UCSD-AML1 (cell line): ENCODE measurements around the gene COL24A1.
"Not testable (repeated sequence)": the region's sequence is repeated elsewhere in the genome, so short reads cannot be mapped to it uniquely, and the experiment has no call there.

Experiments
- DNase-seq: peaks from one replicate; lab custom pipeline; 2025; ENCODE audit not compliant: unreplicated experiment; lab: John Stamatoyannopoulos, UW

Gene COL24A1

GRCh38 chr1:86084998-86085397 lies 71.6 kb downstream of the COL24A1 start:
- no peak for DNase-seq

- no peak for DNase-seq
Observed at GRCh38 chr1:86082183-86082582, 74.4 kb downstream of the COL24A1 start.

GRCh38 chr1:86072474-86072873 lies 84.1 kb downstream of the COL24A1 start:
- not testable (repeated sequence) for DNase-seq

DNA sequence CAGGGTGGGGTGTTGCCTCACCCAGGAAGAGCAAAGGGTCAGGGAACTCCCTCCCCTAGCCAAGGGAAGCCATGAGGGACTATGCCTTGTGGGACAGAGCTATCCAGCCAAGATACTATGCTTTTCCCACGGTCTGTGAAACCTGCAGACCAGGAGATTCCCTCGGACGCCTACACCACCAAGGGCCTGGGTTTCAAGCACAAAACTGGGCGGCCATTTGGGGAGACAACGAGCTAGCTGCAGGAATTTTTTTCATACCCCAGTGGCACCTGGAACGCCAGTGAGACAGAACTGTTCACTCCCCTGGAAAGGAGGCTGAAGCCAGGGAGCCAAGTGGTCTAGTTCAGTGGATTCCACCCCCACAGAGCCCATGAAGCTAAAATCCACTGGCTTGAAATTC lies 84.7 kb downstream of the COL24A1 start:
- DNase-seq, result not testable (repeated sequence)

- no peak for DNase-seq
Observed at GRCh38 chr1:86069757-86070145, 86.8 kb downstream of the COL24A1 start.

DNA sequence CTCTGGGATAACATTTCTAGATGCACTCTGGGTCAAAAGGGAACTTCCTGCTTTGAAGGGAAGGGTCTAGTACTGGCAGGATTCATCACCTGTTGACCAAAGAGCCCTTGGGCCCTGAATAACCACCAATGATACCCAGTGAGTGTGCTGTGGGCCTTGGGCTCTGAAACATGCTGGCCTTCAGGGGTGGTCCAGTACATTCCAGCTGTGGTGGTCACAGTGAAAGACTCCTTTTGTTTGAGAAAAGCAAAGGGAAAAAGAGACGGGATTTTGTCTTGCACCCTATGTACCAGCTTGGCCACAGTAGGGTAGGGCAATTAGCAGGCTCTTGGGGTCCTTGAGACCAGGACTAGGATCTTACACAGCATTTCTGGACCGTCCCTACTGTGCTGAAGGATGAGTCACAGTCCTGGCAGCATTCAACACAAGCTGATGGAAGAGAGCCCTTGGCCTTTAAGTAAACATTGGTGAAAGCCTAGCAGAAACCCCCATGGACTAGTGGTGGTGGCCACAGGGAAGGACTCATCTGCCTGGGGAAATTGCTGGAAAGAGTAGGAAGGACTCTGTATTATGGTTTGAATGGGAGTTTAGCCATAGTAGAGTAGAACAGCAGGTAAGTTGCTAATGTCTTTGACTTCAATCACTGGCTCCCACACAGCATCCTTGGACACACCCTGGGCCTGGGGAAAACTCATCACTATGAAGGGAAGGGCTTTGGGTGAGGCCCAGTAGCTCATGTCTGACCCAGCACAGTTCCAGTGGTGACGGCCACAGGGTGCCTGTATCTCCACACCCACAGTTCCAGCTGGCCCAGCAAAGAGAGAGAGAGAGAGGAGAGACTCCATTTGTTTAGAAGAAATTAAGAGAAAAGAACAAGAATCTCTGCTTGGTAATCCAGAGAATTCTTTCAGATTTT lies 87.5 kb downstream of the COL24A1 start:
- no peak for DNase-seq

DNA sequence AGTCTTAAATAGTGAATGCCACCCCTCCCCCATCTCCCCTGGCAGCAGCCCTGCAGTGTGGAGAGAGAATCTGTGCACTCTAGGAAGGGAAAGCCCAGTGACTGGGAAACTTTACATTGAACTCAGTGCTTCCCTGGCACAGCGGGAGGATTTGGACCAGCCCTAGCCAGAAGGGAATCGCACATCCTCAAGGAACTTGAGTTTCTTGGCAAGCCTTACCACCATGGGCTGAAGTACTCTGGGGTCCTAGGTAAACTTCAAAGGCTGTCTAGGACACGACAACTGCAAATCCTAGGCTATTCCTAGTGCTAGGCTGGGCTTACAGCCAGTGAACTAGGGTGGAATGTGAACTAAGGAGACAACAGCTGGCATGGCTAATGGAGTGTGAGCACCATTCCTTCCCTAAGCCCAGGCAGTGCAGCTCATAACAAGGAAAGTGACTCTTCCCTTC lies 88.3 kb downstream of the COL24A1 start:
- no peak for DNase-seq

GRCh38 chr1:86067626-86068025 lies 88.9 kb downstream of the COL24A1 start:
- DNase-seq, result no peak

- no peak for DNase-seq
Observed at GRCh38 chr1:86064899-86065298, 91.7 kb downstream of the COL24A1 start.

GRCh38 chr1:86063721-86064120 lies 92.9 kb downstream of the COL24A1 start:
- DNase-seq, result no peak

DNA sequence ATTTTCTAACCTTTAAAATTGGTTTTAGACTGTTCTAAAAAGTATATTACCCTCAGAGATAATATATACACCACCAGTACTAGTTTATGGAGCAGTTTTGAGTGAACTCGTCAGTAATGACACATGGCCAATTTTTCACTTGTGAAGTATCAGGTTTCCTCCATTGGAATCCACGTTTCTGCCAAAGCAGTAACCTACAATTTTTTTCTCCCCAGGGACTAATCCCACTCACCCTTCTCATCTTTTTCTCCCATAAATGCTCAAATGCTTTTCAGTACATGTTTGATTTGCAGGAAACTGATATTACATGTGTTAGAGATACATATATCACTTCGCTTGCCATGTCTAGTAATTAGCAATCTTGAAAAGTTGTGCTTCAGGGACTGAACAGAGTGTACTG lies 94.1 kb downstream of the COL24A1 start:
- no peak for DNase-seq

DNA sequence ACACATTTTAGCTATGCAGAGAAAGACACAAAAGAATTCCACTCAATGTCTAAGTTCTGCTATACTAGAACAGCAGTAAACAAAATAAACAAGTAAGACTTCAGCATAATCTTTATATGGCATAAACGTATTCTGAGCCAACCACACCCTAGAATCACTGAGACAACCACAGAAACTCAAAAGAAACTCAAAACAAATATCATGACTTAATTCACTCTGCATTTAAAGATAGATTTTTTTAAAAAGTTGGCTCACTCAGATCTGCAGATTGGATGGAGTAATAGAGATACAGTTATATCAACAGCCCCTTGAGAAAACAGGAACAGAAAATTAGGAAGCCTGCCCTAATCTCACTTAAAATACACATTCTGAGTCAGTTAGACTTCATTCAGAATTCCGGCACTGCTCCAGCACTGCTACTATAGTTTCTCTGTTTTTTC lies 95.0 kb downstream of the COL24A1 start:
- DNase-seq, result no peak

DNA sequence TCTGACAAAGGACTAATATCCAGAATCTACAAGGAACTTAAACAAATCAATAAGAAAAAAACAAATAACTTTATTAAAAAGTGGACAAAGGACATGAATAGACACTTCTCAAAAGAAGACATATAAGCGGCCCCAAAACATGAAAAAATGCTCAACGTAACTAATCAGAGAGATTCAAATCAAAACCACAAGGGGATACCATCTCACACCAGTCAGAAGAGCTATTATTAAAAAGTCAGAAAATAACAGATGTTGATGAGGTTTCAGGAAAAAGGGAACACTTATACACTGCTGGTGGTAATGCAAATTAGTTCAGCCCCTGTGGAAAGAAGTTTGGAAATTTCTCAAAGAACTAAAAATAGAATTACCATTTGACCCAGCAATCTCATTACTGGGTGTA lies 102.2 kb downstream of the COL24A1 start:
- DNase-seq, result no peak

DNA sequence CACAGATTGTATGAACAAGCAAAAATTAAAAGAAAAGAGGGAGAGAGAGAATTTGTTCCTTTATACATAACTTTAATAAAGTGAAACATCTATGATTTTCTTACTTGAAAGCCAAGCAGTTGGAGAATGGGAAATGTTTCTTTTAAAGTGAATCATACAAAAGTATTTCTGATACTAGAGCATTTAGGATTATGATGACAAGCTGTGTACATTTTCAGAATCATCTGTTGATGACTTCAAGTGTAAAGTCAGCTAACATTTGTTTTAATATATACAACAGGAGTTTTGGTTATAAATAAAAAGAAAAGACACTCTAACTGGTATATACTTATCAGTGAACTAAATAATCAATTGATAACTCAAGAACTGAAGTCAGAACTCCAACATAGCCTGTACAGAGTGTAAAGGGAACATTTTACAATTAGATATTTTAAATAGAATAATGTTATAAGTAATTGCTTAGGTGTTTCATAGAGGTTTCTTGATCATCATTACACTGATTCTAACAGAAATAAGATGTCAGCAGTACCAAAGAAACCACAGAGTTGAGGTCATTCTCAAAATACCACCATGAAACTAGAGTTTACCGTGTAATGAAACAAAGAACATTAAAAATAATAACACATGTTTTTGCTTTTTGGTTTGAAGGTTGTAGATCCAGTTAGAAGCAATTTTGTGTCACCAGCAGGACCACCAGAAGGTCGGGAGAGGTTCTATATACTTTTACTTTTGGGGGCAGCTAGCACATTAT lies 103.4 kb downstream of the COL24A1 start:
- no peak for DNase-seq

DNA sequence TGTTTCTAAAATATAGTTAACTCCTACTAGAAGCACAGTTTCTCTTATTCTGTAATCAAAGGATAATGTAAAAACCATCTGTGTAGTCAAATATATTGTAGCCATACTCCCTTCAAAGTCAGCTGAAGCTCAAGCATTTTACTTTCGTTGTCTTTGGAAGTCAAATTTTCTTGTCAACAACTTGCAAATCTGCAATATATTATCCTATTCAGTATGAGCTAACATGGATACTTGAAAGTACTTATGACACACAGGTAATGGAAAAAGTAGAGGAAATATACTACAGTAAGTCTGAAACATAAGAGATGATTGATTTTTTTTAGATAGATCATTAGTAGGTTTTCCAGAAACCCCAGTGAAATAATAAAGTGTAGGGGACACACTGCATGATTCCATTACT lies 121.5 kb downstream of the COL24A1 start:
- DNase-seq, result no peak

DNA sequence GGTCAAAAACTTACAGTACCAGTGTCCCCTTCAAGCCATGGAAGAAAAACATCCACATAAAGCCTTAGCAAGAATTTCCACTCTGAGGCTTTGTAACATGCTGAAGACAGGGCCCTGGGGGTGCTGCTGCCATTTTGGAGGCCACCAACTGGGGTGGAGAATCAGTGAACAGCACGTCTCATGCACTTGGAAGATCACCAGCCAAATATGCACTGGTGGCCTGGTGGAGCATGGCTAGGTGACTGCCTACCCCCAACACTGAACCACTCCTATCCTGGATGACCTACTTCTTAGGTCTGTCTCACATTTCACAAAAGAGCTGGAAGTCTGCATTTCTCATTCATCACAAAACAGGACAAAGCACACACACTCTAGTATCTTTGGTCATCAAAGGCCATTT lies 126.4 kb downstream of the COL24A1 start:
- DNase-seq, result no peak

GRCh38 chr1:86018283-86018923 lies 138.2 kb downstream of the COL24A1 start:
- no peak for DNase-seq

DNA sequence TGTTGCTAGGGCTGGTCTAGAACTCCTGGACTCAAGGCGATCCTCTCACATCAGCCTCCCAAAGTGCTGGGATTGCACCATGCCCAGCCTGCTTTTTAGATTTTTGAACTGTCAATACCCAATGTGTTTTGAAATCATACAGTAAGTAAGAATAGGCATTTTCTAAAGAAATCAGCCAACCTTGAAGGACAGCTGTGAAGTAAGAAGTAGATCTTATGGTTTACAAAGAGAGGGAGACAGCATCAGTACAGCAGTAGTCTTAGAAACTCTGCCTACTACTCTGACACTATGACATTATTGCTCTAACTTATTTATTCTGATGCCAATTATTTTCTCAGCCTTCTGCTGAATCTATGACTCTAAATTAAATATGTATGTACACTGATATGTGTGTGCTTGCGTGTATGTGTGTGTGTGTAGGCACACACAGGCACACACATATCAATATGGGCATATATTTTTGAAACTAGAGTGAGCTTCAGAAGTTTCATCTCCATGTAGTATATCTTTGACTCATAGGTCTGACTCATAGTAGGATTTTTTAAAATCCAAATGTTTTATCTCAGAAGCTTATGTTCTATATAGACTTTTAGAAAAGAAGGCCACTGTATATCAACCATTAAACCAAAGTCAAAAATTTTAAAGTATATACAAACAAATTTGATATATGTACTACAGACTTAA lies 140.4 kb downstream of the COL24A1 start:
- no peak for DNase-seq

DNA sequence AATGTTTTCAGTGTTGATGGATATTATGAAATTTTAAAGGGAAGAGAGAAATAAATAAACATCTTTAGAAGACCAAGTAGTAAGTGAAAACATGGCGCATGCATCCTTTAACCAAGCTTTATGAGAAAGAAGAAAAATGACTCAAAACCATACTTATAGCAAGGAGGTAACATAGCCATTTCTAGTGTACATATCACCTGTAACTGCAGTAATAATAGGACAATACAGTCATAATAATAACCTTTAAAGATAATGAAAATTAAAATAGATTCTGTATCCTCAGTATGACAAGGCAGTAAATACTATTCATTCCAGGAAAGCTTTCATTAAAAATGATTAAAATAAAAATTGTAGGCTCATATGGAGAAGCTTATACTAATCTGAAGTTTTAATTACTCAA lies 141.2 kb downstream of the COL24A1 start:
- no peak for DNase-seq

DNA sequence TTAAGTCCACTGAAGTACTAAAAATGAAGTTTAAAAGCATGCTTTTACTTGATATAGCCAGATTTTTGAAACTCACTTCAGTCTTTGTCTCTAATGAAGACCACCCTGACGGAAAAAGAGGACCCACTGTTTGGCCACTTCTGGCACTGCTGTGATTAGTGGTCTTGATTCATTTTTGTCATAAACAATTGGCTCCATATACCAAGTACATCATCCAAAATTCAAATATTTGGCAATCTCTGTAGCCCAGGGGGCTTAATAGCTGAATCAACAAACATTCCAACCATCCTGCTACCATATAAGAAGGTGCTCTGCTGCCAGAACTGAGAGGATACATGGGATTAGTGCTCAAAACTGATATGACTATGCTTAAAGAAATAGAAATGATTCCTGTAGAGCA lies 156.0 kb downstream of the COL24A1 start:
- DNase-seq, result no peak
